PFSK-1 (cell line): ENCODE results near the gene SARS1.

Experiments
- FOXP2 ChIP-seq: optimal IDR thresholded peaks from 2 replicates; pipeline ENCODE3; 2011; ENCODE audit warnings: borderline replicate concordance, control low read depth, inconsistent platforms; ENCODE audit not compliant: insufficient read depth; ENCODE audit errors: extremely low read length, extremely low read depth
- POLR2AphosphoS5 ChIP-seq: IDR thresholded peaks from 2 replicates; pipeline ENCODE4 v1.6.1; 2012; ENCODE audit warnings: low read depth, mild to moderate bottlenecking, control low read depth, low read length, moderate library complexity
- SIN3A ChIP-seq: IDR thresholded peaks from 2 replicates; pipeline ENCODE4 v1.6.1; 2012; ENCODE audit warnings: mild to moderate bottlenecking, low read length, moderate library complexity, borderline replicate concordance; ENCODE audit not compliant: insufficient read depth
- TAF1 ChIP-seq: IDR thresholded peaks from 2 replicates; pipeline ENCODE4 v1.6.1; 2012; ENCODE audit warnings: low read length, control low read depth, borderline replicate concordance; ENCODE audit not compliant: insufficient read depth
- TF ChIP-seq, protein P1 (sequence below), 2 experiments: IDR thresholded peaks; 2 replicates each; pipeline versions ENCODE4 v1.6.1 to v1.8.0; 2011 to 2012; ENCODE audit warnings: low read depth in 2 of 2, low read length in 2 of 2, control low read depth in 1 of 2, inconsistent platforms in 1 of 2, mild to moderate bottlenecking in 1 of 2, moderate library complexity in 1 of 2; ENCODE audit not compliant: insufficient read depth in 1 of 2

DNA sequence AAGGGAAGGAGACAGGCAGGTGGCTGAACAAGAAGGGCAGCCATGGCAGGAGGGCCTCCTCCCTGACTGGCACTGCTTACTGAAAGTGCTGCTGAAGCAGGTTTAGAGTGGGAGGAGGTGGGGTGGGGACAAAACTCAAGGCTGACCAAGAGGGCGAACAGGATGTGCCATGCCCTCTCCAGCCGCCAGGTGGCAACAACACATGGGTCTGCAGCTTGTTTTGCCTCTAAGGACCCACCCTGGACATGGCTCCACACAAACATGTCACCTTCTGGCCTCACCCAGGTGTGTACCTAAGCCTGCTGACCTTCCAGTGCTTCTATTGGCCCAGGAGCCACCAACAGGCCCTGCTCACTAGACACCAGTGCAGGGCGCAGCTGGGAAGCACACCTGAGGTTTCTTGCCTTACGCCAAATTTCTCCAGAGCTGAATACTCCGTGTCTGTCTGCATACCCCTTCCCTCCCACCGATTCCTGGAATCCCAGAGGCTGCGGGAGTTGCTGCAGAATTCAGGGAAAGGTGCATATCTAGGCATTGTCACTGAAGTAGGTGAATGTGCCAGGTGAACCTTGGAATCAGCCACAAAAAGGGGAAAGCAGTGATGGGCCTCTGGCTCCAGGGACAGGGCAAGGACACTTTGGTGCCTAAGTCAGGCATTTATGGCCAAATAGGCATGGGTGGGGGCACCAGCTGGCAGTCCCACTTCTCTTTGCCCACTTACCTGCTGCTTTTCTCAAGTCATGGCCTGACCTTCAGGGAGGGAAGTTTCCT, 63.9 kb downstream of the SARS1 start:
- TF ChIP-seq, protein P1, sequence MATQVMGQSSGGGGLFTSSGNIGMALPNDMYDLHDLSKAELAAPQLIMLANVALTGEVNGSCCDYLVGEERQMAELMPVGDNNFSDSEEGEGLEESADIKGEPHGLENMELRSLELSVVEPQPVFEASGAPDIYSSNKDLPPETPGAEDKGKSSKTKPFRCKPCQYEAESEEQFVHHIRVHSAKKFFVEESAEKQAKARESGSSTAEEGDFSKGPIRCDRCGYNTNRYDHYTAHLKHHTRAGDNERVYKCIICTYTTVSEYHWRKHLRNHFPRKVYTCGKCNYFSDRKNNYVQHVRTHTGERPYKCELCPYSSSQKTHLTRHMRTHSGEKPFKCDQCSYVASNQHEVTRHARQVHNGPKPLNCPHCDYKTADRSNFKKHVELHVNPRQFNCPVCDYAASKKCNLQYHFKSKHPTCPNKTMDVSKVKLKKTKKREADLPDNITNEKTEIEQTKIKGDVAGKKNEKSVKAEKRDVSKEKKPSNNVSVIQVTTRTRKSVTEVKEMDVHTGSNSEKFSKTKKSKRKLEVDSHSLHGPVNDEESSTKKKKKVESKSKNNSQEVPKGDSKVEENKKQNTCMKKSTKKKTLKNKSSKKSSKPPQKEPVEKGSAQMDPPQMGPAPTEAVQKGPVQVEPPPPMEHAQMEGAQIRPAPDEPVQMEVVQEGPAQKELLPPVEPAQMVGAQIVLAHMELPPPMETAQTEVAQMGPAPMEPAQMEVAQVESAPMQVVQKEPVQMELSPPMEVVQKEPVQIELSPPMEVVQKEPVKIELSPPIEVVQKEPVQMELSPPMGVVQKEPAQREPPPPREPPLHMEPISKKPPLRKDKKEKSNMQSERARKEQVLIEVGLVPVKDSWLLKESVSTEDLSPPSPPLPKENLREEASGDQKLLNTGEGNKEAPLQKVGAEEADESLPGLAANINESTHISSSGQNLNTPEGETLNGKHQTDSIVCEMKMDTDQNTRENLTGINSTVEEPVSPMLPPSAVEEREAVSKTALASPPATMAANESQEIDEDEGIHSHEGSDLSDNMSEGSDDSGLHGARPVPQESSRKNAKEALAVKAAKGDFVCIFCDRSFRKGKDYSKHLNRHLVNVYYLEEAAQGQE (IDR thresholded peaks at IDR 0.05; ENCODE audit: insufficient read depth in 1 of 2, low read depth in 2 of 2, low read length in 2 of 2), result no peak
- TF ChIP-seq POLR2AphosphoS5 (peak; percentile 39; the same call in 1 of the 2 replicates), FOXP2 (peak; percentile 80), TAF1 (0 out of 2 replicates have a peak, but pooled peaks have one; percentile 7), SIN3A (no peak)
